ENCODE data around the gene KCNAB2. TPM values are rescaled to one million over a fixed set of nuclear protein-coding genes. Genes with fewer than 3 reads are reported as not detected.

Gene KCNAB2
- total RNA-seq, 6 experiments from 2014 or later = 8.0 to 12.6 (median 10.7) TPM

GRCh38 chr1:6035719-6036118 lies 10.0 kb upstream of the KCNAB2 start:
- Mint-ChIP-seq H3K4me1 (ENCODE audit: low read depth) (peaks cover 9% of the 10 kb centered on the region), H3K27me3 (ENCODE audit: insufficient read depth) (peaks cover 2% of the 10 kb centered on the region), H3K4me3 (no peak overlapping the region), H3K27ac (peak overlapping the region; percentile 30; the same call in 1 of the 2 replicates), H3K36me3 (ENCODE audit: low read depth) (no peaks in the 10 kb centered on the region), H3K9me3 (no peaks in the 10 kb centered on the region)
- no peak for DNase-seq
- TF ChIP-seq, protein P1, sequence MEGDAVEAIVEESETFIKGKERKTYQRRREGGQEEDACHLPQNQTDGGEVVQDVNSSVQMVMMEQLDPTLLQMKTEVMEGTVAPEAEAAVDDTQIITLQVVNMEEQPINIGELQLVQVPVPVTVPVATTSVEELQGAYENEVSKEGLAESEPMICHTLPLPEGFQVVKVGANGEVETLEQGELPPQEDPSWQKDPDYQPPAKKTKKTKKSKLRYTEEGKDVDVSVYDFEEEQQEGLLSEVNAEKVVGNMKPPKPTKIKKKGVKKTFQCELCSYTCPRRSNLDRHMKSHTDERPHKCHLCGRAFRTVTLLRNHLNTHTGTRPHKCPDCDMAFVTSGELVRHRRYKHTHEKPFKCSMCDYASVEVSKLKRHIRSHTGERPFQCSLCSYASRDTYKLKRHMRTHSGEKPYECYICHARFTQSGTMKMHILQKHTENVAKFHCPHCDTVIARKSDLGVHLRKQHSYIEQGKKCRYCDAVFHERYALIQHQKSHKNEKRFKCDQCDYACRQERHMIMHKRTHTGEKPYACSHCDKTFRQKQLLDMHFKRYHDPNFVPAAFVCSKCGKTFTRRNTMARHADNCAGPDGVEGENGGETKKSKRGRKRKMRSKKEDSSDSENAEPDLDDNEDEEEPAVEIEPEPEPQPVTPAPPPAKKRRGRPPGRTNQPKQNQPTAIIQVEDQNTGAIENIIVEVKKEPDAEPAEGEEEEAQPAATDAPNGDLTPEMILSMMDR (IDR thresholded peaks at IDR 0.05) = no peak

- no peaks in the 10 kb centered on the region for H3K9me3 Mint-ChIP-seq
- TF ChIP-seq, protein P1 (IDR thresholded peaks at IDR 0.05) = no peak
- peaks cover 2% of the 10 kb centered on the region for H3K27me3 Mint-ChIP-seq (ENCODE audit: insufficient read depth)
- H3K4me3 Mint-ChIP-seq = peak overlapping the region; percentile 46; the same call in 1 of the 2 replicates
- H3K36me3 Mint-ChIP-seq (ENCODE audit: low read depth) = no peaks in the 10 kb centered on the region
- H3K4me1 Mint-ChIP-seq (ENCODE audit: low read depth) = peaks cover 9% of the 10 kb centered on the region
- peak overlapping the region; percentile 63 for H3K27ac Mint-ChIP-seq
- peak; percentile 62 for DNase-seq
Observed at GRCh38 chr1:6037338-6037762, 8.3 kb upstream of the KCNAB2 start.

GRCh38 chr1:6038603-6039002 lies 7.1 kb upstream of the KCNAB2 start:
- Mint-ChIP-seq H3K27me3 (ENCODE audit: insufficient read depth) (peaks cover 2% of the 10 kb centered on the region), H3K4me1 (ENCODE audit: low read depth) (peaks cover 9% of the 10 kb centered on the region), H3K27ac (no peak overlapping the region), H3K36me3 (ENCODE audit: low read depth) (no peaks in the 10 kb centered on the region), H3K9me3 (no peaks in the 10 kb centered on the region), H3K4me3 (no peak overlapping the region)
- DNase-seq = no peak
- TF ChIP-seq, protein P1 (IDR thresholded peaks at IDR 0.05) = no peak

DNA sequence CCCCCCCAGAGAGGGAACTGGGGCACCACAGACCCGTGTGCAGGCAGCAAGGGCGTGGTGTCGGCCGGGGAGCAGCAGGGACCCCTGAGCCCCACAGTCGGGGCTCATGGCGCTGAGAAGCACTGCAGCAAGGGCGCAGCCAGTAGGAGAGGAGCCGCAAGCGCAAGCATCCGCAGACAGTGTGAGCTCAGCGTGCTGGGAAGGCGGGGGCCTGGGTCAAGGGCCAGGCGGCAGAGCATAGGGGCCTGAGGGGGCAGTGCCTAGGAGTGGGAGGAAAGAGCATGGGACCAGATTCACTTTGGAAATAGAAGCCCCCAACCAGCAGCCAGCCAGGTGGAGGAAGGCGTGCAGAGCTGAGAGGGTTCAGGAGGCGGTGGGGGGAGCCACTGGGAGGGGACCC lies 6.7 kb upstream of the KCNAB2 start:
- no peak overlapping the region for H3K27ac Mint-ChIP-seq
- DNase-seq = no peak
- H3K36me3 Mint-ChIP-seq (ENCODE audit: low read depth) = no peaks in the 10 kb centered on the region
- peaks cover 2% of the 10 kb centered on the region; the same call in 1 of the 2 replicates for H3K27me3 Mint-ChIP-seq (ENCODE audit: insufficient read depth)
- no peaks in the 10 kb centered on the region for H3K9me3 Mint-ChIP-seq
- H3K4me1 Mint-ChIP-seq (ENCODE audit: low read depth) = peaks cover 9% of the 10 kb centered on the region
- TF ChIP-seq, protein P1 (IDR thresholded peaks at IDR 0.05) = no peak
- no peak overlapping the region for H3K4me3 Mint-ChIP-seq

GRCh38 chr1:6040444-6040843 lies 5.2 kb upstream of the KCNAB2 start:
- DNase-seq = no peak
- no peaks in the 10 kb centered on the region for H3K36me3 Mint-ChIP-seq (ENCODE audit: low read depth)
- TF ChIP-seq, protein P1 (IDR thresholded peaks at IDR 0.05) = no peak
- H3K4me1 Mint-ChIP-seq (ENCODE audit: low read depth) = peaks cover 9% of the 10 kb centered on the region
- H3K9me3 Mint-ChIP-seq = no peaks in the 10 kb centered on the region
- H3K27ac Mint-ChIP-seq = no peak overlapping the region
- peaks cover 2% of the 10 kb centered on the region; the same call in 1 of the 2 replicates for H3K27me3 Mint-ChIP-seq (ENCODE audit: insufficient read depth)
- H3K4me3 Mint-ChIP-seq = no peak overlapping the region
